H9 (cell line): ENCODE measurements around the gene CHURC1. TPM values are rescaled to one million over a fixed set of nuclear protein-coding genes. Genes with fewer than 3 reads are reported as not detected.

Experiments used
- DNase-seq: peaks from one replicate; pipeline ENCODE4 v3.0.0-alpha.2; 2017
- H2AFZ ChIP-seq: one replicate; pipeline ENCODE4 v1.6.1; 2013; ENCODE audit warnings: mild to moderate bottlenecking, low read length, control low read depth, moderate library complexity
- H2AK5ac ChIP-seq: 2 replicates; pipeline ENCODE4 v1.6.1; 2013; ENCODE audit warnings: low read length, control low read depth, mixed read lengths; ENCODE audit not compliant: insufficient read length
- H2BK120ac ChIP-seq: one replicate; pipeline ENCODE4 v1.6.1; 2013; ENCODE audit warnings: low read depth, mild to moderate bottlenecking, low read length, control low read depth, inconsistent platforms; ENCODE audit not compliant: poor library complexity, severe bottlenecking
- H2BK12ac ChIP-seq: 2 replicates; pipeline ENCODE4 v1.6.1; 2013; ENCODE audit warnings: low read length, control low read depth, mixed read lengths, low read depth; ENCODE audit not compliant: insufficient read length
- H2BK15ac ChIP-seq: 2 replicates; pipeline ENCODE4 v1.6.1; 2013; ENCODE audit warnings: low read depth, low read length, control low read depth
- H2BK20ac ChIP-seq: one replicate; pipeline ENCODE4 v1.6.1; 2013; ENCODE audit warnings: low read depth, mild to moderate bottlenecking, low read length, control low read depth, inconsistent platforms; ENCODE audit not compliant: poor library complexity, severe bottlenecking
- H2BK5ac ChIP-seq: 2 replicates; pipeline ENCODE4 v1.6.1; 2013; ENCODE audit warnings: low read length, control low read depth, mixed read lengths; ENCODE audit not compliant: insufficient read length
- H3K14ac ChIP-seq: 2 replicates; pipeline ENCODE4 v1.6.1; 2013; ENCODE audit warnings: low read length, control low read depth; ENCODE audit not compliant: insufficient read depth
- H3K18ac ChIP-seq: 2 replicates; pipeline ENCODE4 v1.6.1; 2013; ENCODE audit warnings: low read depth, mild to moderate bottlenecking, mixed read lengths, low read length, control low read depth; ENCODE audit not compliant: insufficient read length
- H3K23ac ChIP-seq: 2 replicates; pipeline ENCODE4 v1.6.1; 2013; ENCODE audit warnings: low read length, control low read depth, mixed read lengths, low read depth; ENCODE audit not compliant: insufficient read length
- H3K23me2 ChIP-seq: 2 replicates; pipeline ENCODE4 v1.6.1; 2013; ENCODE audit warnings: low read depth, mild to moderate bottlenecking, mixed read lengths, low read length, control low read depth; ENCODE audit not compliant: insufficient read length, poor library complexity, severe bottlenecking
- H3K27ac ChIP-seq: 2 replicates; pipeline ENCODE4 v1.5.1; 2013; ENCODE audit warnings: low read length, control low read depth, mixed read lengths, low read depth; ENCODE audit not compliant: insufficient read length
- H3K27me3 ChIP-seq: 2 replicates; pipeline ENCODE4 v1.6.1; 2013; ENCODE audit warnings: low read length, control low read depth, inconsistent platforms; ENCODE audit not compliant: insufficient read depth
- H3K4ac ChIP-seq: 2 replicates; pipeline ENCODE4 v1.6.1; 2013; ENCODE audit warnings: low read depth, mild to moderate bottlenecking, control low read depth, inconsistent platforms, low read length, moderate library complexity
- H3K4me1 ChIP-seq: 2 replicates; pipeline ENCODE4 v1.6.1; 2013; ENCODE audit warnings: low read length, control low read depth, inconsistent platforms; ENCODE audit not compliant: insufficient read depth
- H3K4me2 ChIP-seq: 2 replicates; pipeline ENCODE4 v1.6.1; 2013; ENCODE audit warnings: low read length, control low read depth, mixed read lengths; ENCODE audit not compliant: insufficient read length, insufficient read depth
- H3K56ac ChIP-seq: 2 replicates; pipeline ENCODE4 v1.6.1; 2013; ENCODE audit warnings: low read depth, mild to moderate bottlenecking, mixed read lengths, low read length, control low read depth; ENCODE audit not compliant: insufficient read length
- H3K79me1 ChIP-seq: 2 replicates; pipeline ENCODE4 v1.6.1; 2013; ENCODE audit warnings: low read depth, mild to moderate bottlenecking, moderate library complexity, low read length, control low read depth, inconsistent platforms; ENCODE audit not compliant: insufficient read depth, poor library complexity, severe bottlenecking
- H3K79me2 ChIP-seq: 2 replicates; pipeline ENCODE4 v1.6.1; 2013; ENCODE audit warnings: low read length, control low read depth, inconsistent platforms; ENCODE audit not compliant: insufficient read depth
- H3K9ac ChIP-seq: 2 replicates; pipeline ENCODE4 v1.6.1; 2013; ENCODE audit warnings: low read length, control low read depth, mixed read lengths; ENCODE audit not compliant: insufficient read length; ENCODE audit errors: extremely low read depth
- H3K9me3 ChIP-seq: one replicate; pipeline ENCODE4 v1.6.1; 2013; ENCODE audit warnings: low read depth, low read length, inconsistent platforms; ENCODE audit not compliant: control insufficient read depth
- H3T11ph ChIP-seq: one replicate; pipeline ENCODE4 v1.6.1; 2013; ENCODE audit warnings: mild to moderate bottlenecking, low read length, control low read depth, inconsistent platforms
- H4K20me1 ChIP-seq: one replicate; pipeline ENCODE4 v1.6.1; 2013; ENCODE audit not compliant: control insufficient read depth, insufficient read length, insufficient read depth
- H4K5ac ChIP-seq: 2 replicates; pipeline ENCODE4 v1.6.1; 2013; ENCODE audit warnings: low read depth, mild to moderate bottlenecking, mixed read lengths, low read length, control low read depth; ENCODE audit not compliant: insufficient read length
- H4K8ac ChIP-seq: replicated peaks from 2 replicates; pipeline ENCODE4 v1.6.1; 2013; ENCODE audit warnings: low read length, control low read depth, mixed read lengths, low read depth; ENCODE audit not compliant: insufficient read length
- H4K91ac ChIP-seq: 2 replicates; pipeline ENCODE4 v1.6.1; 2013; ENCODE audit warnings: low read depth, mild to moderate bottlenecking, moderate library complexity, mixed read lengths, low read length, control low read depth; ENCODE audit not compliant: insufficient read length
- H3K27ac Mint-ChIP-seq, 3 experiments: 2 replicates in 2 of 3; 3 replicates in 1 of 3; pipeline ENCODE4 v1.8.0; 2020 to 2021; ENCODE audit warnings: mixed read lengths in 3 of 3, mild to moderate bottlenecking in 1 of 3, moderate library complexity in 1 of 3
- H3K27me3 Mint-ChIP-seq: 2 replicates; pipeline ENCODE4 v1.8.0; 2021; ENCODE audit warnings: low read depth, mild to moderate bottlenecking, moderate library complexity, mixed read lengths
- H3K36me3 Mint-ChIP-seq, 3 experiments: 2 replicates in 2 of 3; 3 replicates in 1 of 3; pipeline ENCODE4 v1.8.0; 2020 to 2021; ENCODE audit warnings: low read depth in 3 of 3, mixed read lengths in 3 of 3; ENCODE audit not compliant: insufficient read depth in 1 of 3
- H3K4me1 Mint-ChIP-seq, 2 experiments: 2 replicates each; pipeline ENCODE4 v1.8.0; 2020; ENCODE audit warnings: mixed read lengths in 2 of 2
- H3K4me3 Mint-ChIP-seq, 2 experiments: 2 replicates in 1 of 2; 3 replicates in 1 of 2; pipeline ENCODE4 v1.8.0; 2020 to 2021; ENCODE audit warnings: mild to moderate bottlenecking in 2 of 2, mixed read lengths in 2 of 2, moderate library complexity in 1 of 2
- H3K9me3 Mint-ChIP-seq, 2 experiments: 2 replicates in 1 of 2; 3 replicates in 1 of 2; pipeline ENCODE4 v1.8.0; 2020; ENCODE audit warnings: mild to moderate bottlenecking in 2 of 2, mixed read lengths in 2 of 2, moderate library complexity in 1 of 2
- CTCF ChIP-seq: fragments of 200-600 bp; sonication (generic); conservative IDR thresholded peaks from 3 replicates; pipeline ENCODE4 v1.8.0; 2021; ENCODE audit warnings: antibody characterized with exemption, mild to moderate bottlenecking
- WGBS: extraction: QIAGEN DNeasy Blood & Tissue Kit; methylation state at CpG from one replicate; pipeline ENCODE4 v1.1.7; 2013; ENCODE audit warnings: missing lambda C conversion rate, low lambda C conversion rate, mixed read lengths; ENCODE audit not compliant: insufficient read length; ENCODE audit errors: extremely low coverage; 5-methylcytosine and 5-hydroxymethylcytosine counted together
- total RNA-seq: library from RNA; stranded (reverse); gene quantifications from 2 replicates; pipeline ENCODE4 v1.2.1, GENCODE V29; 2021

Gene CHURC1
- total RNA-seq, 1 experiment from 2014 or later, result 58.7 TPM

DNA sequence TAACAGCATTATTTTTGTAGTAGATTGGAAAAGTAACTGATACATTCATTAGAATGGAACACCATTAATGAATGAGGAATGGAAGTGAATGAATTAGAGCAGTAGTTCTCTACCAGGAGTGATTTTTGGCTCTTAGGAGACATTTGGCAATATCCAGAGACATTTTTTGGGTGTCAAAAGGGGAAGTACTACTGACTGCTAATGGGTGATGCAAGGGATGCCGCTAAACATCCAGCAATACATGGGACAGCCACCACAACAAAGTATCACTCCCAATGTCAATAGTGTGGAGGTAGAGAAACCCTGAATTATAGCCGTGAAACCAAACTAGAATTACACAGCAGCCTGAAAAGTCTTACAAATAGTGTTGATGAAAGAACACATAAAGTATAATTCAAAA, 1.5 kb downstream of the CHURC1 start:
- TF ChIP-seq CTCF, result no peak
- Histone ChIP-seq H3K79me1 (peaks cover 9% of the 10 kb centered on the region), H3K4me1 (0 out of 2 replicates have a peak, but pooled peaks cover 3% of the 10 kb centered on the region), H3K18ac (no peak overlapping the region), H4K91ac (no peak overlapping the region), H2BK5ac (no peak overlapping the region), H3K4me2 (no peak overlapping the region), H3K27me3 (no peaks in the 10 kb centered on the region), H2BK20ac (no peak overlapping the region), H4K20me1 (no peaks in the 10 kb centered on the region), H3K23ac (no peak overlapping the region), H3K9ac (no peak overlapping the region), H3K23me2 (peaks cover 6% of the 10 kb centered on the region), H3K4ac (no peak overlapping the region), H2AK5ac (no peak overlapping the region), H3T11ph (no peak overlapping the region), H3K14ac (no peak overlapping the region), H3K27ac (no peak overlapping the region), H4K5ac (no peak overlapping the region), H2BK120ac (no peak overlapping the region), H2BK12ac (no peak overlapping the region), H3K56ac (no peak overlapping the region), H3K79me2 (peaks cover 6% of the 10 kb centered on the region; the same call in 1 of the 2 replicates), H2BK15ac (no peak overlapping the region), H2AFZ (no peak overlapping the region), H4K8ac (no peak overlapping the region), H3K9me3 (no peaks in the 10 kb centered on the region)
- H3K36me3 Mint-ChIP-seq, result peaks cover 0 to 3% (median 0%) of the 10 kb centered on the region in 3 experiments; a peak in 2 of 7 replicates
- peaks cover 11 to 19% of the 10 kb centered on the region in 2 experiments for H3K4me1 Mint-ChIP-seq
- H3K9me3 Mint-ChIP-seq, result no peaks in the 10 kb centered on the region; a peak in 1 of 5 replicates
- no peak for DNase-seq
- no peak overlapping the region for H3K27ac Mint-ChIP-seq
- no CpG with 5 or more reads among the region's 2 CpGs for WGBS
- H3K27me3 Mint-ChIP-seq, result no peaks in the 10 kb centered on the region
- peak overlapping the region; percentile 89 to 91; a peak in 4 of 5 replicates for H3K4me3 Mint-ChIP-seq
